Smooth muscle cell of the pulmonary artery (primary cell): Measurements from ENCODE around the gene CCNJ. TPM values are rescaled to one million over a fixed set of nuclear protein-coding genes. Genes with fewer than 3 reads are reported as not detected.

Experiments used
- total RNA-seq: library from RNA; depleted of rRNA; stranded (reverse); fragments of >200 nt; gene quantifications from 2 replicates; pipeline ENCODE4 v1.2.3, GENCODE V29; 2014

The CCNJ gene, protein sequence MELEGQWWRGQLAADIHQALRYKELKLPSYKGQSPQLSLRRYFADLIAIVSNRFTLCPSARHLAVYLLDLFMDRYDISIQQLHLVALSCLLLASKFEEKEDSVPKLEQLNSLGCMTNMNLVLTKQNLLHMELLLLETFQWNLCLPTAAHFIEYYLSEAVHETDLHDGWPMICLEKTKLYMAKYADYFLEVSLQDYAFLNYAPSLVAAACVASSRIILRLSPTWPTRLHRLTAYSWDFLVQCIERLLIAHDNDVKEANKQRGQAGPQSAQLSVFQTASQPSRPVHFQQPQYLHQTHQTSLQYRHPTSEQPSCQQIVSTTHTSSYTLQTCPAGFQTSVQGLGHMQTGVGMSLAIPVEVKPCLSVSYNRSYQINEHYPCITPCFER
- 4.5 and 7.9 TPM in 2 replicates for total RNA-seq

DNA sequence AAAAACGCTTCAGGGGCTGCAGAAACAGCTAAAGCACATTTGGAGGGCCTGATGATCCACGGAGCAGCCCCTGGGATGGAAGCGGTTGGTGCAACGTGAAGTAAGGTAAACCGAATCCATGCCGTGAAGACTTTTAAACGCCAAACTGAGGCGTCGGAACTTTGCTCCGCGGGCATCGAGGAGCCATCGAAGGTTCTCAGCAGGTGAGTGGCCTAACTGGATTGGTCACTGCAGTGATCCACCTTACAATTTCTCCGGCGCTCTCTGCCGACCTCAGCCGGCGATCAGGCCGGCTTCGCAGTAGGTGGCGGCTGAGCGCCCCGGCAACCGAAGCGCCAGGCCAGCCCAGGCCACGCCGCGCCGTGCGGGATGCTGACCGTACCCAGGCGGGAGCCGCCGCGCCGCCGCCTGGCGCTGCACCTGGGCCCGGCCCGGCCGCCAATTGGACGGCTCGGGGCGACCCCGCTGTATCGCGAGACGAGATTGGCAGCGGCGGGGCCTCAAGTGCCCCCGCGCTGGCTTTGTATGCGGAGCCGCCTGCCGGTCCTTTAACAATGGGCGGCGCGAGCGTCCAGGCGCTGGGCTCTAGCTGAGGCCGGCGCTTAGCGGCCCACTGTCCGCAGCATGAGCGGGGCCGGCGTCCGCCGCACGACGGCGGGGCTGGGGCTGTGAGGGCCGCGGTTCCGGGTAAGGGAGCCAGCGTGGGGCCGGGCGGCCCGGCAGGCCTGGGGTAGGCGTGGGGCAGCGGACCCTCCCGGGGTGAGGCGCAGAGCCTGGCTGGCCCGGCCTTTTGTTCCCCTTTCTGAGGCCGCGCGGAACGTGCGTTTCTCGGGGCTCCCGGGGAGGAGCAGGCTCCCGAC is at the start of gene CCNJ:
Gene CCNJ (plus strand): TSS at position 551 of the 860 bp plus-strand sequence. CDS start 811 bp downstream, outside the sequence.

Other genes with a start within 250 kb of the CCNJ start
- gene CC2D2B, start 135.6 kb upstream of the CCNJ start, total RNA-seq = 0.07 and 0.17 TPM in 2 replicates
- 7.8 and 11.1 TPM in 2 replicates for gene ZNF518A, start 86.7 kb downstream of the CCNJ start, total RNA-seq
- gene BLNK, start 228.0 kb downstream of the CCNJ start, total RNA-seq = 0.07 TPM in 1 of 2 replicates, not detected in the other